Chondrocyte (in vitro differentiated cells): ENCODE results near the gene DLX2. TPM values are rescaled to one million over a fixed set of nuclear protein-coding genes. Genes with fewer than 3 reads are reported as not detected.

Source experiments
- DNase-seq: peaks from one replicate; pipeline ENCODE4 v3.0.0; 2021; ENCODE audit warnings: mixed read lengths, low spot score
- H3K27ac Mint-ChIP-seq: one replicate; pipeline ENCODE4 v1.8.0; 2021; ENCODE audit warnings: mild to moderate bottlenecking, moderate library complexity, mixed read lengths; ENCODE audit not compliant: unreplicated experiment
- H3K27me3 Mint-ChIP-seq: 2 replicates; pipeline ENCODE4 v1.8.0; 2021; ENCODE audit warnings: low read depth, mixed read lengths
- H3K36me3 Mint-ChIP-seq: 2 replicates; pipeline ENCODE4 v1.8.0; 2021; ENCODE audit warnings: low read depth, mixed read lengths
- H3K4me1 Mint-ChIP-seq: 2 replicates; pipeline ENCODE4 v1.8.0; 2021; ENCODE audit warnings: low read depth, mild to moderate bottlenecking, mixed read lengths
- H3K4me3 Mint-ChIP-seq: one replicate; pipeline ENCODE4 v1.8.0; 2021; ENCODE audit warnings: mild to moderate bottlenecking, moderate library complexity, mixed read lengths; ENCODE audit not compliant: unreplicated experiment
- H3K9me3 Mint-ChIP-seq: 2 replicates; pipeline ENCODE4 v1.8.0; 2021; ENCODE audit warnings: low read depth, mixed read lengths
- CTCF ChIP-seq: fragments of 200-600 bp; sonication (generic); IDR thresholded peaks from 2 replicates; pipeline ENCODE4 v1.5.0; 2021; ENCODE audit warnings: antibody characterized with exemption, mild to moderate bottlenecking, moderate library complexity
- total RNA-seq: library from RNA; stranded (reverse); gene quantifications from 3 replicates; pipeline ENCODE4 v1.2.1, GENCODE V29; 2021

Gene DLX2
- total RNA-seq, 1 donor from 2014 or later: 5.7 TPM

GRCh38 chr2:172088245-172089004 lies 14.3 kb downstream of the DLX2 start:
- no peaks in the 10 kb centered on the region for H3K9me3 Mint-ChIP-seq
- H3K4me1 Mint-ChIP-seq: peaks cover 51% of the 10 kb centered on the region
- H3K36me3 Mint-ChIP-seq: peaks cover 10% of the 10 kb centered on the region
- peaks cover 2% of the 10 kb centered on the region for H3K27me3 Mint-ChIP-seq
- peak overlapping the region; percentile 100 for H3K27ac Mint-ChIP-seq
- peak overlapping the region; percentile 98 for H3K4me3 Mint-ChIP-seq
- TF ChIP-seq CTCF: no peak
- no peak for DNase-seq

GRCh38 chr2:172087780-172088244 lies 14.9 kb downstream of the DLX2 start:
- no peak for DNase-seq
- H3K9me3 Mint-ChIP-seq: no peaks in the 10 kb centered on the region
- TF ChIP-seq CTCF: no peak
- H3K27me3 Mint-ChIP-seq: peaks cover 2% of the 10 kb centered on the region
- peaks cover 51% of the 10 kb centered on the region for H3K4me1 Mint-ChIP-seq
- H3K36me3 Mint-ChIP-seq: peaks cover 10% of the 10 kb centered on the region
- peak overlapping the region; percentile 98 for H3K4me3 Mint-ChIP-seq
- H3K27ac Mint-ChIP-seq: peak overlapping the region; percentile 100

- Mint-ChIP-seq H3K36me3 (peaks cover 10% of the 10 kb centered on the region), H3K27ac (peak overlapping the region; percentile 100), H3K9me3 (no peaks in the 10 kb centered on the region), H3K4me1 (peaks cover 51% of the 10 kb centered on the region), H3K4me3 (peak overlapping the region; percentile 98), H3K27me3 (peaks cover 5% of the 10 kb centered on the region)
- DNase-seq: no peak
- TF ChIP-seq CTCF: no peak
Measured at GRCh38 chr2:172087207-172087779, 15.4 kb downstream of the DLX2 start.

GRCh38 chr2:172086241-172087206 lies 16.2 kb downstream of the DLX2 start:
- peaks cover 10% of the 10 kb centered on the region for H3K36me3 Mint-ChIP-seq
- H3K27ac Mint-ChIP-seq: peak overlapping the region; percentile 100
- no peak for DNase-seq
- H3K9me3 Mint-ChIP-seq: no peaks in the 10 kb centered on the region
- H3K4me1 Mint-ChIP-seq: peaks cover 48% of the 10 kb centered on the region
- peak; percentile 56 for TF ChIP-seq CTCF
- peaks cover 7% of the 10 kb centered on the region for H3K27me3 Mint-ChIP-seq
- H3K4me3 Mint-ChIP-seq: peak overlapping the region; percentile 98
